Mucosa of rectum (tissue), 2 donors: ENCODE results near the gene PCYT2.
"Not testable (repeated sequence)": the region's sequence is repeated elsewhere in the genome, so short reads cannot be mapped to it uniquely, and the experiment has no call there.

Source experiments
- H3K27ac ChIP-seq, 2 donors: one replicate each; pipeline ENCODE4 v1.7.0; 2013; ENCODE audit warnings: inconsistent platforms in 2 of 2, low read depth in 2 of 2, low read length in 2 of 2
- H3K27me3 ChIP-seq, 2 donors: one replicate each; pipeline ENCODE4 v1.7.0; 2013; ENCODE audit warnings: low read length in 2 of 2; ENCODE audit not compliant: control insufficient read depth in 2 of 2, insufficient read depth in 2 of 2
- H3K36me3 ChIP-seq, 2 donors: one replicate each; pipeline ENCODE4 v1.7.0; 2013; ENCODE audit warnings: low read length in 2 of 2; ENCODE audit not compliant: control insufficient read depth in 2 of 2, insufficient read depth in 2 of 2
- H3K4me1 ChIP-seq, 2 donors: one replicate each; pipeline ENCODE4 v1.7.0; 2013; ENCODE audit warnings: low read length in 2 of 2, mild to moderate bottlenecking in 1 of 2; ENCODE audit not compliant: control insufficient read depth in 2 of 2, insufficient read depth in 2 of 2
- H3K4me3 ChIP-seq, 2 donors: one replicate each; pipeline ENCODE4 v1.7.0; 2013; ENCODE audit warnings: low read length in 2 of 2
- H3K9ac ChIP-seq, 2 donors: one replicate each; pipeline ENCODE4 v1.7.0; 2013; ENCODE audit warnings: low read length in 2 of 2, low read depth in 1 of 2, mild to moderate bottlenecking in 1 of 2
- H3K9me3 ChIP-seq, 2 donors: one replicate each; pipeline ENCODE4 v1.7.0; 2013; ENCODE audit warnings: low read length in 2 of 2; ENCODE audit not compliant: control insufficient read depth in 2 of 2
- donor health status: healthy.
- donor health status: Normal muscosa, but diverticular disease.

Gene PCYT2

GRCh38 chr17:81954131-81955057, 43.2 kb upstream of the PCYT2 start:
- H3K9me3 ChIP-seq: no peaks in the 10 kb centered on the region
- H3K9ac ChIP-seq: no peak overlapping the region
- no peaks in the 10 kb centered on the region for H3K36me3 ChIP-seq
- no peak overlapping the region for H3K27ac ChIP-seq
- H3K4me1 ChIP-seq: peaks cover 1 to 3% of the 10 kb centered on the region in 2 donors
- peaks cover 15 to 18% of the 10 kb centered on the region in 2 donors for H3K27me3 ChIP-seq
- no peak overlapping the region for H3K4me3 ChIP-seq

- H3K9me3 ChIP-seq, H3K27ac ChIP-seq, H3K9ac ChIP-seq, H3K4me1 ChIP-seq, H3K36me3 ChIP-seq, H3K27me3 ChIP-seq, H3K4me3 ChIP-seq: not testable (repeated sequence)
Observed at GRCh38 chr17:81953443-81953842, 42.2 kb upstream of the PCYT2 start.

- Histone ChIP-seq H3K9ac (no peak overlapping the region), H3K4me3 (no peak overlapping the region), H3K27ac (no peak overlapping the region), H3K27me3 (peaks cover 2% of the 10 kb centered on the region in 2 donors), H3K36me3 (no peaks in the 10 kb centered on the region), H3K9me3 (no peaks in the 10 kb centered on the region), H3K4me1 (no peaks in the 10 kb centered on the region)
Observed at GRCh38 chr17:81952792-81953228, 41.6 kb upstream of the PCYT2 start.

GRCh38 chr17:81951785-81952684, 40.8 kb upstream of the PCYT2 start:
- Histone ChIP-seq H3K4me3 (no peak overlapping the region), H3K4me1 (no peaks in the 10 kb centered on the region), H3K36me3 (no peaks in the 10 kb centered on the region), H3K27me3 (no peaks in the 10 kb centered on the region), H3K9ac (no peak overlapping the region), H3K27ac (no peak overlapping the region), H3K9me3 (no peaks in the 10 kb centered on the region)

GRCh38 chr17:81950501-81950900, 39.3 kb upstream of the PCYT2 start:
- H3K36me3 ChIP-seq: no peaks in the 10 kb centered on the region
- H3K4me3 ChIP-seq: no peak overlapping the region
- no peak overlapping the region for H3K9ac ChIP-seq
- H3K9me3 ChIP-seq: no peaks in the 10 kb centered on the region
- no peak overlapping the region for H3K27ac ChIP-seq
- H3K4me1 ChIP-seq: no peaks in the 10 kb centered on the region
- H3K27me3 ChIP-seq: no peaks in the 10 kb centered on the region

- H3K4me1 ChIP-seq: no peaks in the 10 kb centered on the region
- no peak overlapping the region for H3K27ac ChIP-seq
- H3K36me3 ChIP-seq: no peaks in the 10 kb centered on the region
- H3K9me3 ChIP-seq: no peaks in the 10 kb centered on the region
- no peaks in the 10 kb centered on the region for H3K27me3 ChIP-seq
- no peak overlapping the region for H3K9ac ChIP-seq
- no peak overlapping the region for H3K4me3 ChIP-seq
Observed at GRCh38 chr17:81948635-81949378, 37.6 kb upstream of the PCYT2 start.

GRCh38 chr17:81947189-81947588, 36.0 kb upstream of the PCYT2 start, which contains the start of gene MYADML2:
TSS of gene MYADML2 (minus strand) at chr17:81947233. CDS start at chr17:81941741, 5,492 bp downstream.
- H3K36me3 ChIP-seq: no peaks in the 10 kb centered on the region
- H3K9me3 ChIP-seq: no peaks in the 10 kb centered on the region
- no peak within 1 kb of the TSS for H3K4me3 ChIP-seq
- no peak within 1 kb of the TSS for H3K9ac ChIP-seq
- no peaks in the 10 kb centered on the region for H3K27me3 ChIP-seq
- no peak within 1 kb of the TSS for H3K27ac ChIP-seq
- H3K4me1 ChIP-seq: no peaks in the 10 kb centered on the region

GRCh38 chr17:81944858-81945257, 33.7 kb upstream of the PCYT2 start:
- H3K9me3 ChIP-seq: no peaks in the 10 kb centered on the region
- no peak overlapping the region for H3K9ac ChIP-seq
- no peaks in the 10 kb centered on the region for H3K27me3 ChIP-seq
- H3K36me3 ChIP-seq: no peaks in the 10 kb centered on the region
- H3K4me3 ChIP-seq: no peak overlapping the region
- no peaks in the 10 kb centered on the region for H3K4me1 ChIP-seq
- no peak overlapping the region for H3K27ac ChIP-seq

GRCh38 chr17:81942167-81942553, 31.0 kb upstream of the PCYT2 start:
- Histone ChIP-seq H3K9me3 (no peaks in the 10 kb centered on the region), H3K4me1 (no peaks in the 10 kb centered on the region), H3K27ac (no peak overlapping the region), H3K4me3 (no peak overlapping the region), H3K27me3 (no peaks in the 10 kb centered on the region), H3K9ac (no peak overlapping the region), H3K36me3 (no peaks in the 10 kb centered on the region)
